ENCODE data around the gene TMEM88.

- TF ChIP-seq, protein P1, sequence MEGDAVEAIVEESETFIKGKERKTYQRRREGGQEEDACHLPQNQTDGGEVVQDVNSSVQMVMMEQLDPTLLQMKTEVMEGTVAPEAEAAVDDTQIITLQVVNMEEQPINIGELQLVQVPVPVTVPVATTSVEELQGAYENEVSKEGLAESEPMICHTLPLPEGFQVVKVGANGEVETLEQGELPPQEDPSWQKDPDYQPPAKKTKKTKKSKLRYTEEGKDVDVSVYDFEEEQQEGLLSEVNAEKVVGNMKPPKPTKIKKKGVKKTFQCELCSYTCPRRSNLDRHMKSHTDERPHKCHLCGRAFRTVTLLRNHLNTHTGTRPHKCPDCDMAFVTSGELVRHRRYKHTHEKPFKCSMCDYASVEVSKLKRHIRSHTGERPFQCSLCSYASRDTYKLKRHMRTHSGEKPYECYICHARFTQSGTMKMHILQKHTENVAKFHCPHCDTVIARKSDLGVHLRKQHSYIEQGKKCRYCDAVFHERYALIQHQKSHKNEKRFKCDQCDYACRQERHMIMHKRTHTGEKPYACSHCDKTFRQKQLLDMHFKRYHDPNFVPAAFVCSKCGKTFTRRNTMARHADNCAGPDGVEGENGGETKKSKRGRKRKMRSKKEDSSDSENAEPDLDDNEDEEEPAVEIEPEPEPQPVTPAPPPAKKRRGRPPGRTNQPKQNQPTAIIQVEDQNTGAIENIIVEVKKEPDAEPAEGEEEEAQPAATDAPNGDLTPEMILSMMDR (IDR thresholded peaks at IDR 0.05; ENCODE audit: low read length) = no peak
- TF ChIP-seq EZH2 (optimal IDR thresholded peaks at IDR 0.05; ENCODE audit: low read depth, low read length) (no peak), EZH2phosphoT487 (IDR thresholded peaks at IDR 0.05; ENCODE audit: low read length) (no peak)
Observed at GRCh38 chr17:7843536-7844291, 11.2 kb upstream of the TMEM88 start.
